Transverse colon (tissue), 3 donors: Measurements from ENCODE around the gene ZNF526.
"Not testable (repeated sequence)": the region's sequence is repeated elsewhere in the genome, so short reads cannot be mapped to it uniquely, and the experiment has no call there.

Experiments used
- POLR2A ChIP-seq: fragments of 450-650 bp; IDR thresholded peaks from one replicate; pipeline ENCODE4 v1.6.1; 2016; ENCODE audit warnings: antibody characterized with exemption, mild to moderate bottlenecking, moderate library complexity
- TF ChIP-seq, protein P1 (sequence below), 5 experiments: fragments of 200-600 bp in 3 of 5; fragments of 450-650 bp in 2 of 5; sonication (generic) in 3 of 5; IDR thresholded peaks; 1 replicate in 2 of 5; 2 replicates in 3 of 5; pipeline ENCODE4 v1.5.1; 2016 to 2017; ENCODE audit warnings: antibody characterized with exemption in 5 of 5, inconsistent platforms in 3 of 5, mild to moderate bottlenecking in 2 of 5, moderate library complexity in 1 of 5

GRCh38 chr19:42257842-42258241 lies 37.7 kb downstream of the ZNF526 start:
- not testable (repeated sequence) for TF ChIP-seq POLR2A
- TF ChIP-seq, protein P1, sequence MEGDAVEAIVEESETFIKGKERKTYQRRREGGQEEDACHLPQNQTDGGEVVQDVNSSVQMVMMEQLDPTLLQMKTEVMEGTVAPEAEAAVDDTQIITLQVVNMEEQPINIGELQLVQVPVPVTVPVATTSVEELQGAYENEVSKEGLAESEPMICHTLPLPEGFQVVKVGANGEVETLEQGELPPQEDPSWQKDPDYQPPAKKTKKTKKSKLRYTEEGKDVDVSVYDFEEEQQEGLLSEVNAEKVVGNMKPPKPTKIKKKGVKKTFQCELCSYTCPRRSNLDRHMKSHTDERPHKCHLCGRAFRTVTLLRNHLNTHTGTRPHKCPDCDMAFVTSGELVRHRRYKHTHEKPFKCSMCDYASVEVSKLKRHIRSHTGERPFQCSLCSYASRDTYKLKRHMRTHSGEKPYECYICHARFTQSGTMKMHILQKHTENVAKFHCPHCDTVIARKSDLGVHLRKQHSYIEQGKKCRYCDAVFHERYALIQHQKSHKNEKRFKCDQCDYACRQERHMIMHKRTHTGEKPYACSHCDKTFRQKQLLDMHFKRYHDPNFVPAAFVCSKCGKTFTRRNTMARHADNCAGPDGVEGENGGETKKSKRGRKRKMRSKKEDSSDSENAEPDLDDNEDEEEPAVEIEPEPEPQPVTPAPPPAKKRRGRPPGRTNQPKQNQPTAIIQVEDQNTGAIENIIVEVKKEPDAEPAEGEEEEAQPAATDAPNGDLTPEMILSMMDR (IDR thresholded peaks at IDR 0.05), result not testable (repeated sequence)
